GM23338 (cell line): ENCODE data around the gene CDC6. TPM values are rescaled to one million over a fixed set of nuclear protein-coding genes. Genes with fewer than 3 reads are reported as not detected.

Source experiments
- CREB1 ChIP-seq: fragments of 250-450 bp; sonication (Bioruptor Pico); IDR thresholded peaks from 2 replicates; pipeline ENCODE4 v1.5.0; 2020; ENCODE audit warnings: low read depth, mild to moderate bottlenecking, moderate library complexity
- EZH2 ChIP-seq: fragments of 200-600 bp; sonication (generic); IDR thresholded peaks from one replicate; pipeline ENCODE4 v1.8.0; 2017; ENCODE audit warnings: antibody characterized with exemption, mild to moderate bottlenecking, low read depth; ENCODE audit not compliant: unreplicated experiment
- EZH2phosphoT487 ChIP-seq: fragments of 200-600 bp; sonication (generic); IDR thresholded peaks from one replicate; pipeline ENCODE4 v1.8.1; 2018; ENCODE audit warnings: antibody characterized with exemption; ENCODE audit not compliant: unreplicated experiment
- POLR2AphosphoS5 ChIP-seq: IDR thresholded peaks from 2 replicates; pipeline ENCODE4 v1.6.1; 2016; ENCODE audit warnings: antibody characterized with exemption, low read depth
- REST ChIP-seq: IDR thresholded peaks from one replicate; pipeline ENCODE4 v1.6.1; 2018; ENCODE audit warnings: antibody characterized with exemption; ENCODE audit not compliant: unreplicated experiment
- ZNF114 ChIP-seq: fragments of 250-450 bp; sonication (Bioruptor Pico); IDR thresholded peaks from 2 replicates; pipeline ENCODE4 v1.5.0; 2020; ENCODE audit warnings: mild to moderate bottlenecking, moderate library complexity
- ZNF331 ChIP-seq: fragments of 250-450 bp; sonication (Bioruptor Pico); IDR thresholded peaks from 2 replicates; pipeline ENCODE4 v1.5.0; 2020; ENCODE audit warnings: low read depth, mild to moderate bottlenecking, moderate library complexity
- ZNF462 ChIP-seq: fragments of 250-450 bp; sonication (Bioruptor Pico); IDR thresholded peaks from 2 replicates; pipeline ENCODE4 v1.5.0; 2020; ENCODE audit warnings: mild to moderate bottlenecking, moderate library complexity
- polyA plus RNA-seq: library from polyadenylated mRNA; unstranded; fragments of >200 nt; fragmentation: Nextera tagmentation; extraction: Ambion mirVana; gene quantifications from 2 replicates; pipeline ENCODE4 v1.2.1, GENCODE V29; 2016
- total RNA-seq: library from RNA; depleted of rRNA; stranded (reverse); fragments of >200 nt; shearing (Covaris generic); gene quantifications from 2 replicates; pipeline ENCODE4 v1.2.3, GENCODE V29; 2014

Gene CDC6
- total and polyA plus RNA-seq, 2 experiments from 2014 or later = 46.2 to 79.9 TPM

GRCh38 chr17:40253565-40253964 is 34.1 kb upstream of the CDC6 start (continued):
- TF ChIP-seq REST (no peak), EZH2phosphoT487 (no peak), CREB1 (CRISPR knock-in tag) (no peak), EZH2 (no peak), ZNF331 (CRISPR knock-in tag) (no peak), ZNF114 (CRISPR knock-in tag) (no peak), ZNF462 (CRISPR knock-in tag) (no peak), POLR2AphosphoS5 (no peak)
